Measurements from ENCODE around the gene ANKS1B. TPM values are rescaled to one million over a fixed set of nuclear protein-coding genes. Genes with fewer than 3 reads are reported as not detected.
A peak's percentile ranks its signal among the peaks of the same experiment; 100 is the strongest.

Gene ANKS1B
- total RNA-seq, 1 donor from 2014 or later: 2.3 TPM

- H3K27ac Mint-ChIP-seq (ENCODE audit: unreplicated experiment): no peak overlapping the region
- H3K9me3 Mint-ChIP-seq (ENCODE audit: low read depth): peaks cover 7% of the 10 kb centered on the region
- DNase-seq (ENCODE audit: low spot score): no peak
- no peaks in the 10 kb centered on the region for H3K36me3 Mint-ChIP-seq (ENCODE audit: low read depth)
- H3K4me1 Mint-ChIP-seq (ENCODE audit: low read depth): no peaks in the 10 kb centered on the region
- H3K27me3 Mint-ChIP-seq (ENCODE audit: low read depth): peaks cover 11% of the 10 kb centered on the region
- TF ChIP-seq, protein P1, sequence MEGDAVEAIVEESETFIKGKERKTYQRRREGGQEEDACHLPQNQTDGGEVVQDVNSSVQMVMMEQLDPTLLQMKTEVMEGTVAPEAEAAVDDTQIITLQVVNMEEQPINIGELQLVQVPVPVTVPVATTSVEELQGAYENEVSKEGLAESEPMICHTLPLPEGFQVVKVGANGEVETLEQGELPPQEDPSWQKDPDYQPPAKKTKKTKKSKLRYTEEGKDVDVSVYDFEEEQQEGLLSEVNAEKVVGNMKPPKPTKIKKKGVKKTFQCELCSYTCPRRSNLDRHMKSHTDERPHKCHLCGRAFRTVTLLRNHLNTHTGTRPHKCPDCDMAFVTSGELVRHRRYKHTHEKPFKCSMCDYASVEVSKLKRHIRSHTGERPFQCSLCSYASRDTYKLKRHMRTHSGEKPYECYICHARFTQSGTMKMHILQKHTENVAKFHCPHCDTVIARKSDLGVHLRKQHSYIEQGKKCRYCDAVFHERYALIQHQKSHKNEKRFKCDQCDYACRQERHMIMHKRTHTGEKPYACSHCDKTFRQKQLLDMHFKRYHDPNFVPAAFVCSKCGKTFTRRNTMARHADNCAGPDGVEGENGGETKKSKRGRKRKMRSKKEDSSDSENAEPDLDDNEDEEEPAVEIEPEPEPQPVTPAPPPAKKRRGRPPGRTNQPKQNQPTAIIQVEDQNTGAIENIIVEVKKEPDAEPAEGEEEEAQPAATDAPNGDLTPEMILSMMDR (IDR thresholded peaks at IDR 0.05): peak; percentile 82
- H3K4me3 Mint-ChIP-seq (ENCODE audit: unreplicated experiment): no peak overlapping the region
Measured at GRCh38 chr12:98939350-98939749, 1045.4 kb downstream of the ANKS1B start.

DNA sequence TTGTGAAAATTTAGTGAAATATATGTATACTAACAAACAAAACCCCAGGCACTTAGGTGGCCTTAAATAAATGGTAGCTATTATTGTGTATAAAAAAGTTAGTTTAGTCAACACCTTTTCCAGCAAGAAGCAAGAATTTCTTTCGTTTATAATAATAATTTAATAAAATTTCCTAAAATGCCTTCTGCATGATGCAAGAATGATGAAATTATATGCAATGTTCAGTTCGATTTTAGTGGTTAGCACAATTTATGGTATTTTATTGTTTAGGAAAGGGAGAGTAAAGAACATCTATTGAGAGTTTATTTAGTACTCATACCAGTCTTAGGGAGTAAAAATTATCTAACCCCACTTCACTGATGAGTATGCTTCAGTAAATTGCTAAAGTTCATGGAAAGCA lies 1048.9 kb downstream of the ANKS1B start:
- H3K27me3 Mint-ChIP-seq (ENCODE audit: low read depth): peaks cover 20% of the 10 kb centered on the region
- TF ChIP-seq, protein P1 (IDR thresholded peaks at IDR 0.05): no peak

DNA sequence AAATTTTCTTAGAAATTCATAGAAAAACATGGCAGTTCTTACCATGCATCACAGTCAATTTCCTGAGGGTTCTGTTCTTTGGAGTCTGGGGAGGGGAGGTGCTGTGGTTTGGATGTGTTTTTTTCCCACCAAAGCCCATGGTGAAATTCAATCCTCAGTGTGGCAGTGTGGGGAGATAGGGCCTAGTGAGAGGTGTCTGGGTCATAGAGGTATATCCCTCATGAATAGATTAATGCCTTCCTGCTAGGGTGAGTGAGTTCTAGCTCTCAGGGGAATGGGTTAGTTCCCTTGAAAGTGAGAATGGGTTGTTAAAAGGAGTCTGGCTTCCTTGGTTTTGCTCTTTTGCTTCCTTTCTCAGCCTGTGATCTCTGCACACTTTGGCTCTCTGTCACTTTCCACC lies 1061.9 kb downstream of the ANKS1B start:
- Mint-ChIP-seq H3K4me1 (ENCODE audit: low read depth) (no peaks in the 10 kb centered on the region), H3K4me3 (ENCODE audit: unreplicated experiment) (no peak overlapping the region), H3K27ac (ENCODE audit: unreplicated experiment) (no peak overlapping the region), H3K9me3 (ENCODE audit: low read depth) (peaks cover 10% of the 10 kb centered on the region), H3K36me3 (ENCODE audit: low read depth) (no peaks in the 10 kb centered on the region), H3K27me3 (ENCODE audit: low read depth) (peaks cover 50% of the 10 kb centered on the region)
- no peak for DNase-seq (ENCODE audit: low spot score)
- TF ChIP-seq, protein P1 (IDR thresholded peaks at IDR 0.05): no peak

More for the DNA sequence above, 1048.9 kb downstream of the ANKS1B start:
- DNase-seq (ENCODE audit: low spot score): no peak
- Mint-ChIP-seq H3K9me3 (ENCODE audit: low read depth) (peaks cover 5% of the 10 kb centered on the region), H3K36me3 (ENCODE audit: low read depth) (no peaks in the 10 kb centered on the region), H3K4me3 (ENCODE audit: unreplicated experiment) (no peak overlapping the region), H3K27ac (ENCODE audit: unreplicated experiment) (no peak overlapping the region), H3K4me1 (ENCODE audit: low read depth) (no peaks in the 10 kb centered on the region)

DNA sequence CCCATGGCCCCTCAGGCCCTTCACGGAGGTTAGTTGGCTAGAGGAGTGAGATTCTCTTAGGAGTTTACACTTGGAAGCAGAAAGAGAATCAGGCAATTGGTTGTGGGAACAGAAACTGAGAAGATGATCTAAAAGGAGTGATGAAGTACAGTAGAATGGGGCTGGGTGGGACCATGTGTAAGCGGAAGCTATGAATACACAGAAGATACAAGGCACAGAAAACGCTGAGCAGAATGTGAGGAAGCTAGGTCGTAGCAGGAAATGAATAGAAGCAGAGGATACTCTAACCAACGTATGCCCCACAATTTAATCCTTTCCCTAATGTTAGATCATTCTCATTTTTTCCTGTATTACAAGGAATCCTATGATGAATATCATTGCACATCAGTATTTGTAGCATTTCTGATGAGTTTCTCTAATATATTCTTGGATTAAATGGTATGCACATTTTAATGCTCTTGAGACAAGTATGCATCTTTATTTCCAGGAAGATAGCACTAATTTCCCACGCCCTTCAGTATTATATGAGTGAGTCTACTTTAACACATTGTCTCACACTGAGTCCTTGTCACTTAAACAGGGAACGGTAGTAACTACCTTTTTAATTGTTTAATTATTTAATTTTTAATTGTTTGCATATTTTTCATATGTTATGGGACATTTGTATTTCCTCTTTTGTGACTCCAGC lies 1066.4 kb downstream of the ANKS1B start:
- no peaks in the 10 kb centered on the region for H3K4me1 Mint-ChIP-seq (ENCODE audit: low read depth)
- H3K4me3 Mint-ChIP-seq (ENCODE audit: unreplicated experiment): no peak overlapping the region
- H3K27me3 Mint-ChIP-seq (ENCODE audit: low read depth): peaks cover 45% of the 10 kb centered on the region
- no peak for DNase-seq (ENCODE audit: low spot score)
- TF ChIP-seq, protein P1 (IDR thresholded peaks at IDR 0.05): no peak
- no peak overlapping the region for H3K27ac Mint-ChIP-seq (ENCODE audit: unreplicated experiment)
- no peaks in the 10 kb centered on the region for H3K36me3 Mint-ChIP-seq (ENCODE audit: low read depth)
- no peaks in the 10 kb centered on the region for H3K9me3 Mint-ChIP-seq (ENCODE audit: low read depth)

- Mint-ChIP-seq H3K36me3 (ENCODE audit: low read depth) (no peaks in the 10 kb centered on the region), H3K9me3 (ENCODE audit: low read depth) (no peaks in the 10 kb centered on the region), H3K27me3 (ENCODE audit: low read depth) (peaks cover 35% of the 10 kb centered on the region), H3K27ac (ENCODE audit: unreplicated experiment) (no peak overlapping the region), H3K4me3 (ENCODE audit: unreplicated experiment) (no peak overlapping the region), H3K4me1 (ENCODE audit: low read depth) (no peaks in the 10 kb centered on the region)
- TF ChIP-seq, protein P1 (IDR thresholded peaks at IDR 0.05): no peak
- DNase-seq (ENCODE audit: low spot score): no peak
Measured at GRCh38 chr12:98916106-98916505, 1068.6 kb downstream of the ANKS1B start.
